GM19035 (cell line): ENCODE measurements around the gene SRPK2.
"Not testable (repeated sequence)": the region's sequence is repeated elsewhere in the genome, so short reads cannot be mapped to it uniquely, and the experiment has no call there.

Experiments used
- ATAC-seq: cut with Tn5 transposase; IDR thresholded peaks from one replicate; pipeline ENCODE4 v1.9.1; 2021; ENCODE audit not compliant: unreplicated experiment

The SRPK2 gene

DNA sequence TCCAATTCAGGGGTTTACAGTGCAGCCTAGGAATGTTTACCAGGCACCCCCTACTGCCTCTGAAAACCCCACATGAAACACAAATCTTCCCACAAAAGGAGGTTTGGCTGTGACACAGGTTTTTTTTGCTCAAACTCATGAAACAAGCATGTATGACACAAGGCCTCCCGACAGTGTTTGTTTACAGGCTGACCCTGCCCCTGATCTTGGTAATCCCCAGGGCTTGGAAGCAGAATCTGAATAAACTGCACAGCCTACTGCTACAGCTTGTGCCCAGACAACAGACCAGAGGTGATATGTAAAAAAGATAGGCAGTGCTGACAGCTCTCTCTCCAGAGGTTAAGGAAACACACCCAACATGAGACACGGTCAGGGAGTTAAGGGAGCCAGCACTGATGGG lies 190.5 kb downstream of the SRPK2 start:
- ATAC-seq: no peak

DNA sequence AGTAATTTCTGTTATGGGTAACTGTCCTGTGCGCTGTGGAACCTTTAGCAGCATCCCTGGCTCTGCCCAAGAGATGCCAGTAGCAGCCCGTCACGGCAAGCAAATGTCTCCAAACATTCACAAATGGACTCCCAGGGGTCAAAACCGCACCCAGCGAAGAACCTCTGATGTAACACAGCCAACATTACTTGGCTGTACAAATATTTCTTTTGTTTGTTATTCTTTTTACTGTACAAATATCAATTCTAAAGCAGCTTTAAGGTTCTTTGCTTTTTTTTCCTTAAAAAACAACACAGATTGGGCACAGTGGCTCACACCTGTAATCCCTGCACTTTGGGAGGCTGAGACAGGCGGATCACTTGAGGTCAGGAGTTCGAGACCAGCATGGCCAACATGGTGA lies 192.2 kb downstream of the SRPK2 start:
- ATAC-seq: no peak

DNA sequence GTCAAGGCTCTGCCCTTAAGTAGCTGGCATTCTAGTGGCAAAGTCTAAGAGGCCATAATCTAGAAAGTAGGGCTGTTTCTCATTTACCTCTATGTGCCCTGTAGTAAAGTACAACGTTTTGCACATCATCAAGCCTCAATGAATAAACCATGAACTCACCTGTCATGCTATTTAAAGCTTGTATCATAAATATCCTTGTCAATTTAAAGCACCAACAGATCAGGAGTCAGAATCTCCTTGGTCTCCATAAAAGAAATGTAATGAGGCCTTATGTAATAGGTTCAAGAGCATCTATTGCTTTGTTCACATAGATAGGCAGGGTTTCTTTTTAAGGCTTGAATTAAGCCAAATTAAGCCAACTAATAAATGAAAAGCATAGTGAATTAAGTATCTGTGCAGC lies 192.8 kb downstream of the SRPK2 start:
- no peak for ATAC-seq

DNA sequence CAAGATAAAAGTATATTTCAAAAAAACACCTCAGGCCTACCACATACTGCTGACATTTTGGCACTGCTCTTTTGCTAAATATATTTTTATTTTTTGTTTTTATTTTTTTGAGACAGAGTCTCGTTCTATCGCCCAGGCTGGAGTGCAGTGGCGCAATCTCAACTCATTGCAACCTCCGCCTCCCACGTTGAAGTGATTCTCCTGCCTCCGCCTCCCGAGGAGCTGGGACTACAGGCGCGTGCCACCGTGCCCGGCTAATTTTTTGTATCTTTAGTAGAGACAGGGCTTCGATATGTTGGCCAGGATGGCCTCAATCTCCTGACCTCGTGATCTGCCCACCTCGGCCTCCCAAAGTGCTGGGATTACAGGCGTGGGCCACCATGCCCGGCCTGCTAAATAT lies 193.8 kb downstream of the SRPK2 start:
- not testable (repeated sequence) for ATAC-seq

DNA sequence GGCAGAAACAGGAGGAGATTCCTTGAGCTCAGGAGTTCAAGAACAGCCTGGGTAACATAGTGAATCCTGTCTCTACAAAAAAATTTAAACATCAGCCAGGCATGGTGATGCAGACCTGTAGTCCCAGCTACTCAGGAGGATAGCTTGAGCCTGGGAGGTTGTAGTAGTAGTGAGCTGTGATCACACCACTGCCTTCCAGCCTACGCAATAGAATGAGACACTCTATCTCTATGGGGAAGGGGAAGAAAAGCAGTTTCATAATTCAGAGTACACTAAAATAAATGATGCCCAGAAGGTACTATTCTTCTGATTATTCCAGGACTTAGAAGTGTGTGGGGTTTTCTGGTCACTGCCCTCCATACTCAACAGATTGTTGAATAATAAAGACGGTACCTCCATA lies 197.4 kb downstream of the SRPK2 start:
- no peak for ATAC-seq

DNA sequence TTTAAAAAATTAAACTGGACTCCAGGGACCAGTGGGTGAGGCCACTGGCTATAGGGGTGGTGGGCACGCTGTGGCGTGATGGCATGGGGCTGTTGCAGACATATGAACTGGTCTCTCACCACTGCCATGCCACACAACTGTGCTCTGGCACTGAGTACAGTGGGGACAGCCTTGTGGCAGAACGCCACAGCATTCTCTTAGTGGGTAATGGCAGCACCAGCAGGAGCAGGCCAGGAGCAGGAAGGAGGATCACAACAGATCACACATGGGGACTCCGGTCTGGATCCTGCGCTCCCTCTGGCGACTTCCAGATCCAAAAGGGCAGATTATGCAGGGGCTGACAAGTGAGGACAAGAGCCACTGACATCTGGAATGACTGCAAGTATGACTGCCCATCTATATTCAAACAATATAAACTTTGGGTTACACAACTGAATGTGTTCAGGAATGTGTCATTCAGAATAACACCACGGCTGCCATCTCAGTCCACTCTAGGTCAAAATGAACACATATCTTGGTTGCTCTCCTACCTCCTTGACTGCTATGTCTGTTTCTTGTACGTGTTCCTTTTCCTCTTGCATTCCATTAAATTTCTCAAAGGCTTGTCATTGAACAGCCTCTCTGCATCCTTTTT lies 198.7 kb downstream of the SRPK2 start:
- no peak for ATAC-seq

DNA sequence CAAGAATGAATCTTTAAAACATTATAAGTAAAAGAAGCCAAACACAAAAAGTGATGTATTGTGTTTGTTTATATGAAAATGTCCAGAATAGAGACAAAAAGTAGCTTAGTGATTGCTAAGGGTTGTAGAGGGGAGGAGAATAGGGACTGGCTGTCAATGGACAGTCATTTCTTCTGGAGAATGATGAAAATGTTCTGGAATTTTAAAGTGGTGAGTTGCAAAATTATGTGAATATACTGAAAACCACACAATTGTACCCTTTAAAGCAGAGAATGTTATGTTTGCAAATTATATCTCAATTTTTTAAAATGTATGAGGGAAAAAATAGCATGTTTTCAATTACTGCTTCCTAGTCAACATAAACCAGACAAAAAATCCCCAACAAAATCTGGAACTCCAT lies 200.5 kb downstream of the SRPK2 start:
- no peak for ATAC-seq

DNA sequence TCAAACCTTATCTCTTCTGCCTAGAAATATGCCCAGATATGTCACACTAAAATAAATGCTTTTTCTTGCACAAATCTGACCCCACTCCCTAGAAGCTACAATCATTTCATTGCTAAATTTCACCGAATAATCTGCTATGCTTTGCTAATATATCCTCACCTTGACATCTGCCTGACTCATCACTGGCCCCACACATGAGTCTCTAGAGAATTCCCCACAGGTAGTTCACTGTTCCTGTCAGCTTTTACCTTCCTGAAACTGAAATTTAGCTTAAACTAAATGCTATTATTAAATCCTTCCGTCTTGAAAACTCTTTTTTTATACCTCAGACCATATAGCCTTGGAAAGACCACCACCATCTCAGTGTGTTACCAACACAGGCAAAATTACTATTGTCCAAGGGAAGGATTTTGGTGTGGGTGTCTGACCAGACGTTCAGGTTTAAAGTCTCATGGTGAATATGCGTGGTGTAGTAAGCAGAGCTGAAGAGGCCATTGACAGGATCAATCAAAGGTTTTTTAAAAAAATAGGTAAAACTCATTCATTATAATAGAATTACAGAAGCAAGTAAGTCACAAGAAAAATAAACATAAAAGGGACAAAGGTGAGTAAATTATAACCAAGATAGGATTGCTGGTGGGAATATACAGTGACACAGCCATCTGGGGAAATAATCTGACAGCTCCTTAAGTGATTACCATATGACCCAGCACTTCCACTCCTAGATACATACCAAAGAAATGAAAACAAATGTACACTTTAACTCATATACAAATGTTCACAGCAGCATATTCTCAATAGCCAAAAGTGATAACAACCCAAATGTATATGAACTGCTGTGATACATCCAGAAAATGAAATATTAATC lies 201.2 kb downstream of the SRPK2 start:
- ATAC-seq: peak; percentile 57

DNA sequence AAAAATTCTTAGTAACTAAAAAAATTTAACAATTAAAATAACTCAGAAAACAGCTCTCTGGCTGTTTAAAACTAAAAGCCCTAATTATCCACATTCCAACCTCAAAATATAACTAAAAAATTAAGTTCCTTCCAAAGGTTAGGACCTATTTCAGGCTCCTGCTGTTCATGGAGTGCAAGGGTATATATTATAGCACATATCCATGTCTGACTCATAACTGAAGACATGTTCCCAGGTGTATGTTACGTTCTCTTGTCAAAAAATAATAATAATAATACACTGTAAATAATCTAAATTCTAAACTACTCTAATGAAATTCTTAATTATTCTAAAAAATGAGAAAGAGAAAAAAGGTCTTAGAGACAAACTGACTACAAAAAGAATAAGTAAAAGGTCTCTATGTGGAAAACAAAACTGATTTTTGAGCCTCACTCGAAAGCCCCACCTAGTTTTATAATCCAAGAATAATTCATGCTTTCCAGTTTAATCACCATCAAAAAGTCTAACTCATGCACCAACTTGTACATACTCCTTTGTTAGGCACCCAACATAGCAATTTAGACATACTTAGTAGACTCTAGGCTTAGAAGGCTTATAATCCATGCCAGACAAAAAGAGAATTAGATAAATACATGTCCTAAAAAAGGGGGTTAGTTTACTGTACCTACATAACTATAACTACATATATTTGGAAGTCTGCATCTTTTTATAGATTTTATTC lies 203.3 kb downstream of the SRPK2 start:
- no peak for ATAC-seq

DNA sequence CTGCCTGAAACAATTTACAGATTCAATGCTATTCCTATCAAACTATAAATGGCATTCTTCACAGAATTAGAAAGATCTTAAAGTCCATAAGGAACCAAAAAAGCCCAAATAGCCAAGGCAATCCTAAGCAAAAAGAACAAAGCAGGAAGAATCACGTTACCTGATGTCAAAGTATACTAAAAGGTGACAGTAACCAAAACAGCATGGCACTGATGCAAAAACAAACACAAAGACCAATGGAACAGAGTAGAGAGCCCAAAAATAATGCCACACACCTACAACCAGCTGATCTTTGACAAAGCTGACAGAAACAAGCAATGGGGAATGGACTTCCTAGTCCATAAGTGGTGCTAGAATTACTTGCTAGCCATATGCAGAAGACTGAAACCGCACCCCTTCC lies 208.7 kb downstream of the SRPK2 start:
- no peak for ATAC-seq

DNA sequence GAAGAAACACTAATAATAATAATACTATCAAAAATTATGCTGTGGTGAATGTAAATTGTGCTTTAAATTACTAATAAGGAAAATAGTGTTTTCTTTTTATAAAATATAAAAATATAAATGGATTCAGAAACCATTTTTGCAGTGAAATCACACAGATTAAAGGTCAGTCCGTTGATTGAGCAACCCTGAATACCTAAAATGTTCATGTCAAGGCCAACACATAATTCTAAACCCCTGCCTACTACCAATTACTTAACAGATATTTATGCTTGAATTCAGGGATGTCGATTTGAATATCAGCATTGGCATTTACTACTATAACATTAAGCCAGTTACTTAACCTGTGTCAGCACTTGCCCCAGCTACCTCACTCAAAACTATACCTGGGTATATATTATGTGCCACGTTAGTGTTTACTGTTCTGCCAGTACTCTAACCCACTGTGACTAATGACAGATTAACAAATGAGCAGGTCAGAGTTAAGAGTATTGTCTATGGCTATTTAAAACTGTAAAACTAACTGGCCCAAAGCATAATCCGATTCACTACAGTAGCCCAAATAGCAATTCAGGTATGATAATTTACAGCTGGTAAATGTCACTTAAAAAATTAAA lies 209.7 kb downstream of the SRPK2 start:
- no peak for ATAC-seq

DNA sequence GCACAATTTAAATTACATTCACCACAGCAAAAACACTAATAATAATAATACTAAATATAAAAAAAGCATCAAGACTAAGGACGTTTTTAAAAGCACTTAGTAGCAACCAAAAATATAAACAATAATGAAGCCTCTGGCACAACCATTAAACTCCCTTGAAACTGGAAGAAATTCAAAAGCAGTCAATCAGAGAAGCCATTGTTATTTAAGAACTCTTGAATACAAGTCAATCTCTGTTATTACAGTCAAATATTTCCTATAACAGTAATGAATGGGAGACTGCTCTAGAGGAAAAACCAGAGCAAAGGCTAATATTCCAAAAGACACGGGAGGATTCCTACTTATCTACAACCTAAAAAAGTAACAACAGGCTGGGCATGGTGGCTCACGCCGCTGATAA lies 210.5 kb downstream of the SRPK2 start:
- no peak for ATAC-seq

DNA sequence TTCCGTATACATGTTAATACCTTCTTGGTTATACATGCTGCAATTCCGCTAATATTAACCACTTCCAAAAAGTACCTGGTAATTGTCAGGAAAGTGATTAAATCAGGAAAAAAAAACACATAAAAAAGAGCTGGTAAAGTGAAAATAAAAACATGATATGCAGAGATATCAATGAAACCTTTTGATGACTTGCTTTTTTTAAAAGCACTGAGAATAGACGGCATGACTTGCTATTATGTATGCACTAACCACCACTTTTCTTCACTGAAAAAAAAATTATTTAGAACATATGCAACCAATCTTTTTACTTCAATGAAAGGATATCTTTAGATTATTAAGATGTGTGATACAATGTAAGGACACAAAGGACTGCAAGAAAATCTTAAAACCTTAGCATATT lies 211.7 kb downstream of the SRPK2 start:
- ATAC-seq: no peak

DNA sequence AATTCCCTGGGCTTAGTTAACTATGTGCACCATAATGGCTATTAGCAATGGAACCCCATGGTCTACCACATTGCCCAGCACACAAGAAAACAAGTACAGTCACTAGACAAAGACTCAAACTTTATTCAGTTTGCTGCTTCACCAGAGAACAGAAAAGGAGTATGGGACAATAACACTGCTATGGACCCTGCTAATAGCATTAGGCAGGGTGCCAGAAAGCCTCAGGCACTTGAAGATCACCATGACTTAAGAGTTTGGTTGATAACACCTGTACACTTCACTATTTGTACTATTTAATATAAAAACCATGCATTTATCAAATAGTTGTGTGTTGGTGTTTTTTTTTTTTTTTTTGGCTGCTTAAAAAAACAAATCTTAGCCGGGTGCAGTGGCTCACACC lies 215.1 kb downstream of the SRPK2 start:
- no peak for ATAC-seq

DNA sequence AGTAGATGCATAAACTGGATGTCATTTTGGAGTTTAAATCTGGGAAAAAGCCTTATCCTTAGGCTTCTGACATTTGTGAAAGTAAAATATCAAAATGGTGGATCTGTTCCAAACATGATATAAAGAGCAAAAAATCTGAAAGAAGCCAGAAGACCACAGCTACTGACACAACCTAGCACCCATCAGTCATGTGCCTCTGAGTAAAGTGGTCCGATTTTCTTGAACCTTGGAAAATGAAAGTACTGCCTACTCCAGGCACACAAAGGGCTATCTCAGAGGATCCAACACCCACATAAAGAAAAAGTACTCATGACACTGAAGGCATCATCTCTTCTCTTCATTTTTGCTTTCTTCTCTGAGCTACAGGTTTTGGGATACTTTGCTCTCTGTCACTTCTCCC lies 224.0 kb downstream of the SRPK2 start:
- ATAC-seq: no peak

DNA sequence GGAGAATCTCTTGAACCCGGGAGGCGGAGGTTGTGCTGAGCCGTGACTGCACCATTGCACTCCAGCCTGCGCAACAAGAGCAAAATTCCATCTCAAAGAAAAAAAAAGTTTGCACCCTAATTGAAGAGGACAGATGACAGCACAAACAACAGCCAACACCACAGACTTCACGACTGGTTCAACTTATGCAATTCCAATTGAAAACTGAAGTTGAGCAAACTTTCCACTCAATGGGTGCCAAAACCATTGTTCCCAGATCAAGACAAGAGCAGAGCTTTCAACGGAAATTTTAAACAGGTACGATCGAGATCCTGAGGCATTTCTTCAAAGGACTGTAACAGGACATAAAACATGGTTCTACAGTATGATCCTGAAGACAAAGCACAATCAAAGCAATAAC lies 225.0 kb downstream of the SRPK2 start:
- no peak for ATAC-seq

DNA sequence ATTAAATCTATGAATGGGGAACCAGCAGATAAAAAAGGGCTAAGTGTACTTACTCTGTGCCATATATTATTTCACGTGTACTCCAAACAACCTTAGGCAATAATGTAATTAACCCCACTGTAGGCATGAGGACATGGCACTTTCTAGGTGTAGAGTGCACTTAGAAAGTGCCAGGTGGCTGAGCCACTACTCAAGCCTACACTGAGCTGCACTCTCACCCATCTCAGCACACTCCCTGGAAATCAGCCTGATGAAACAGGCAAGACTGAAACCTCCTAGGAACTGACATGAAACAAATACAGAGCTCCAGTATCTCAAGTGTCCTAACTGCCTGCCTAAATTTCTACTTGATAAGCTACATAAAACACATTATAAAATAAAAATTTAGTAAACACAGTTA lies 227.4 kb downstream of the SRPK2 start:
- ATAC-seq: no peak

DNA sequence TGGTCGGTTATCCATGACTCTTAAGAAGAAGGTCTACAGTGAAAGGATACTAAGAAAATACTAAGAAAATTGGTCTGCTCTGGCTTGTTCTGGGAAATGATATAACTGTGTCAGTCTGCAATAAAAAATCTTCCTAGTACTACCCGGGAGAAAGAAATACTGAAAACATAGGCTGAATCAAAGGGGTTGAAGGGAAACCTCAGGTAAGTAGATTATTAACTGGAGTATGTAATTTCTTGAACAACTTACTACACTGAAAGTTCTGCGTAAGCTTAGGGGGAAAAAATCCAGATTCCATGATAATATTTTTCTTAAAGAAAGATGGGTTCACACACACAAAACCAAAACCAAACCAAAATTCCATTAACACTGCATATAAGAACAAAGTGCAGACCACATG lies 231.4 kb downstream of the SRPK2 start:
- no peak for ATAC-seq

DNA sequence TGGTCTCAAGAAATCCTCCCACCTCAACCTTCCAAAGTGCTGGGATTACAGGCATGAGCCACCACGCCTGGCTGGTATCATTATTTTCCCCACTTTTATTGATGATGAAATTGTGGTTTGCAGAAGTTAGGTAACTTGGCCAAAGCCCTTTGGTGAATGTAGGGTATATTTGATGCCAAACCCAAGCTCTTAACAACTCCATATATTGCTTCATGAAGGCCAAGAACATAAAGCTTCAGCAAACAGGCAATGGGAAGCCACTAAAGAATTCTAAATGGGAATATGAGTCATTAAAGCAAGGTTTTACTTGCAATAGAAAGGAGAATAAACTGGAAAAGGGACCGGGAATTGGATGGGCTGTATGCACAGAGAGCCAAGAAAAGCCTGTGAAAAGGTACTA lies 232.0 kb downstream of the SRPK2 start:
- no peak for ATAC-seq

DNA sequence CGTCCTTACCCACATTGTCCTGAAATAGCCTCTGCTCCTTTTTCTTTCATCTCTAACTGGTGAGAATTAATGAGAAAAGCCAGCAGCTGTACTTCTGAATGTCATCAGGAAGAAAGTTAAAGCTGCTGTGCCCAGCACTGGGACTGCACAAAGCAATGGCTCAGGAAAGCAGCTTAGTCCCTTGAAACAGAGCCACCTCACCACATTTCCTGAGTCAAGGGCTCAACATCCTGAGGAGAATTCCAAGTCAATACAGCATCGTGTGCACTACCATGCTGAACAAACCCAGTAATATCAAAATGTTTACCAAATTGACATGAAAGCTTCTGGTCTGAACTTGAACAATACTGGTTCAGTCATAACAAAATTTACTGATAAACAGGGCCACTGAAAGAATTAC lies 234.6 kb downstream of the SRPK2 start:
- no peak for ATAC-seq

DNA sequence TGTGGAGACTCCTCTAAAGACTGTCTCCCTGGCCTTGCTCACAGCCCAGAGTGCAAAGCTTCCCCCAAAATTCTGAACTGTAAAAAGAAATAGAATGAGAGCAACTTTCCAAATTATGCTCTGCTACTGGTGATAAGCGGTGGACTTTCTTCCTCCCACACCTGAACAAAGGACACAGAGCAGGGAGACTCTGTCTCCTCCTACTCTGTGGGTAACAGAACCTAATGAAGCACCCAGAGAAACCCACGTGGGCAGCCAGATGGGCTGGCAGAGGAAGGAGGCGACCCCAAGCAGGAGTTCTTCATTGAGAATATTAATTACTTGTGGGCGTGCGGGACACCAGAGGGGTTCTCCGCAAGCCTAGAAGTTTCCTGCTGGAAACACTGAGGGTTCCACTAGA lies 235.2 kb downstream of the SRPK2 start:
- ATAC-seq: no peak

DNA sequence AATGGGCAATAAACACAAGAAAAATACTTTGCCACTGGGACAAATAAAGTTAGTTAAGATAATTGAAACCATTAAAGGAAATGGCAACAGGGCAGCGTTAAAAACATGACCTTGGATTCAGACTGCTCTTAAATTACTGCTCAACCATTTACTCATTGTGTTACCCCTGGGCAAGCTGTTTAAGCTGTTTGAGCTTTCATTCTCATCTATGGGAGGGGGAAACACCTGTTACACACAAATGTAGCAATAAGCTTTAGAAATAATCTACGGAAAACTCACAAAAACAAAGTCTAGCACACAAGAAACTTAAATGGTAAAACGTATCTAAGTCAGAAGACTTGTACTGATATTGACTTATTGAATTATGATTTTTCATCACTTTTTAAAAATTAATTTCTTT lies 237.6 kb downstream of the SRPK2 start:
- no peak for ATAC-seq
